ENCODE results near the gene EPB41L4B. TPM values are rescaled to one million over a fixed set of nuclear protein-coding genes. Genes with fewer than 3 reads are reported as not detected.
A peak's percentile ranks its signal among the peaks of the same experiment; 100 is the strongest.

Gene EPB41L4B
- total and polyA plus RNA-seq, 2 of the 4 experiments (the other 2 are of a cell fraction): 0.36 to 0.54 TPM

- H2BK20ac ChIP-seq (ENCODE audit: low read depth, low read length): no peak overlapping the region; the same call in 1 of the 2 replicates
- peak; percentile 27 for DNase-seq
- H3K27me3 ChIP-seq (ENCODE audit: control insufficient read depth, insufficient read depth, low read length): peaks cover 26% of the 10 kb centered on the region
- H3K4ac ChIP-seq (ENCODE audit: low read depth, low read length): no peak overlapping the region
- H3K4me2 ChIP-seq (ENCODE audit: low read depth, low read length): no peak overlapping the region
- H3K56ac ChIP-seq (ENCODE audit: extremely low read depth, insufficient read depth, low read length): no peak overlapping the region; the same call in 1 of the 2 replicates
- H3K9me1 ChIP-seq (ENCODE audit: insufficient read depth, low read length): no peaks in the 10 kb centered on the region
- no peak overlapping the region for H2BK15ac ChIP-seq (ENCODE audit: low read depth, low read length)
- H3K9ac ChIP-seq (ENCODE audit: low read depth, low read length): no peak overlapping the region
- in situ Hi-C loops (cut with MboI; ENCODE audit: low sequenced_read_pairs) (loop anchor here (25.0 kb wide), 2 partner anchors 124 to 249 kb away; no protein-coding TSS in a partner anchor), intact Hi-C loops (cut with micrococcal nuclease) (no loop called here), dilution Hi-C loops (cut with HindIII; ENCODE audit: low sequenced_read_pairs, unreplicated experiment) (no loop called here)
- no peak overlapping the region for H2BK5ac ChIP-seq (ENCODE audit: low read depth, low read length, poor library complexity, severe bottlenecking)
- no peak overlapping the region for H2BK120ac ChIP-seq (ENCODE audit: low read depth, low read length)
- no peak for ATAC-seq (ENCODE audit: low read depth)
- H3K9me3 ChIP-seq (ENCODE audit: control insufficient read depth, insufficient read depth, low read length): no peaks in the 10 kb centered on the region
- no peaks in the 10 kb centered on the region for H4K20me1 ChIP-seq (ENCODE audit: insufficient read depth, low read length)
- H3K14ac ChIP-seq (replicated peaks; ENCODE audit: low read depth, low read length): no peak overlapping the region
- no peaks in the 10 kb centered on the region for H3K36me3 ChIP-seq (ENCODE audit: control insufficient read depth, insufficient read depth, low read length)
- H3K18ac ChIP-seq (ENCODE audit: low read depth, low read length): no peak overlapping the region
- H4K5ac ChIP-seq (ENCODE audit: low read depth, low read length): no peak overlapping the region
- no peak overlapping the region for H2AK5ac ChIP-seq (ENCODE audit: low read depth, low read length)
- H4K8ac ChIP-seq (ENCODE audit: low read depth in 2 of 2, low read length in 2 of 2): no peak overlapping the region
- H3K27ac ChIP-seq (ENCODE audit: insufficient read depth, low read length): no peak overlapping the region
- H2AK9ac ChIP-seq (replicated peaks; ENCODE audit: low read depth, low read length, poor library complexity): no peak overlapping the region
- BruUV-seq (replicated peaks): no TSS peak
- peaks cover 4% of the 10 kb centered on the region for H3K4me1 ChIP-seq (ENCODE audit: control insufficient read depth, insufficient read depth, low read length)
- CTCF ChIA-PET: no interaction called here
- TF ChIP-seq MAZ (IDR thresholded peaks at IDR 0.05; ENCODE audit: borderline replicate concordance, low read depth, low read length): no peak
- TF ChIP-seq MXI1 (IDR thresholded peaks at IDR 0.05; ENCODE audit: borderline replicate concordance, low read depth, low read length): no peak
- no peak for TF ChIP-seq NFE2L2 (IDR thresholded peaks at IDR 0.05; ENCODE audit: low read depth, low read length)
- no peak for TF ChIP-seq CEBPB (IDR thresholded peaks at IDR 0.05; ENCODE audit: low read depth, low read length)
- TF ChIP-seq USF2 (IDR thresholded peaks at IDR 0.05; ENCODE audit: low read depth, low read length): no peak
- no peak for TF ChIP-seq RAD21 (IDR thresholded peaks at IDR 0.05; ENCODE audit: low read length)
- TF ChIP-seq ELK1 (IDR thresholded peaks at IDR 0.05; ENCODE audit: borderline replicate concordance, low read depth, low read length): no peak
- no peak for TF ChIP-seq CHD1 (IDR thresholded peaks at IDR 0.05; ENCODE audit: low read depth, low read length)
- TF ChIP-seq CTCF (conservative IDR thresholded peaks at IDR 0.05; ENCODE audit: low read depth, low read length): no peak
- TF ChIP-seq FOS (IDR thresholded peaks at IDR 0.05; ENCODE audit: low read depth, low read length): no peak
- H4K91ac ChIP-seq (ENCODE audit: insufficient read depth, low read depth, low read length): no peak overlapping the region
- POLR2A ChIA-PET (ENCODE audit: unreplicated experiment): no interaction called here
- no peak overlapping the region for H3K4me3 ChIP-seq (ENCODE audit: insufficient read depth, low read depth, low read length)
- no peak overlapping the region for H2AFZ ChIP-seq (replicated peaks; ENCODE audit: low read length, poor library complexity)
- no peaks in the 10 kb centered on the region for H3K79me1 ChIP-seq (ENCODE audit: low read depth in 1 of 2, low read length in 2 of 2)
- WGBS, 2 experiments (ENCODE audit: extremely low coverage in 2 of 2, insufficient read length in 1 of 2): 92% methylated on average over 5 of the region's 5 CpGs; no CpG with 5 or more reads in 1 of the 2 experiments
- no peak overlapping the region for H3K23ac ChIP-seq (ENCODE audit: low read depth, low read length)
Observed at GRCh38 chr9:109311286-109311685, 9.6 kb downstream of the EPB41L4B start.

Measured in IMR-90 (cell line).